GM06990 (cell line): Measurements from ENCODE around the gene TRIM65.
A peak's percentile ranks its signal among the peaks of the same experiment; 100 is the strongest.
"Not testable (repeated sequence)": the region's sequence is repeated elsewhere in the genome, so short reads cannot be mapped to it uniquely, and the experiment has no call there.

ENCODE experiments used
- DNase-seq: peaks from one replicate; pipeline ENCODE4 v3.0.0-alpha.2; 2011; ENCODE audit not compliant: insufficient read length; ENCODE audit errors: extremely low read depth
- H3K27me3 ChIP-seq: replicated peaks from 2 replicates; pipeline ENCODE4 v1.6.0; 2011; ENCODE audit warnings: low read length; ENCODE audit not compliant: control insufficient read depth, insufficient read depth
- H3K36me3 ChIP-seq: 2 replicates; pipeline ENCODE4 v1.5.1; 2011; ENCODE audit warnings: low read length; ENCODE audit not compliant: control insufficient read depth, insufficient read depth
- H3K4me3 ChIP-seq: replicated peaks from 2 replicates; pipeline ENCODE4 v1.5.1; 2011; ENCODE audit warnings: low read depth, mild to moderate bottlenecking, control low read depth, low read length
- TF ChIP-seq, protein P1 (sequence below): IDR thresholded peaks from 2 replicates; pipeline ENCODE4 v1.5.1; 2011; ENCODE audit warnings: low read length, control low read depth, mild to moderate bottlenecking, inconsistent platforms; ENCODE audit not compliant: insufficient read depth, poor library complexity, severe bottlenecking

Gene TRIM65

GRCh38 chr17:75888484-75888883 is 8.3 kb downstream of the TRIM65 start:
- DNase-seq, result no peak
- no peaks in the 10 kb centered on the region for H3K27me3 ChIP-seq
- TF ChIP-seq, protein P1, sequence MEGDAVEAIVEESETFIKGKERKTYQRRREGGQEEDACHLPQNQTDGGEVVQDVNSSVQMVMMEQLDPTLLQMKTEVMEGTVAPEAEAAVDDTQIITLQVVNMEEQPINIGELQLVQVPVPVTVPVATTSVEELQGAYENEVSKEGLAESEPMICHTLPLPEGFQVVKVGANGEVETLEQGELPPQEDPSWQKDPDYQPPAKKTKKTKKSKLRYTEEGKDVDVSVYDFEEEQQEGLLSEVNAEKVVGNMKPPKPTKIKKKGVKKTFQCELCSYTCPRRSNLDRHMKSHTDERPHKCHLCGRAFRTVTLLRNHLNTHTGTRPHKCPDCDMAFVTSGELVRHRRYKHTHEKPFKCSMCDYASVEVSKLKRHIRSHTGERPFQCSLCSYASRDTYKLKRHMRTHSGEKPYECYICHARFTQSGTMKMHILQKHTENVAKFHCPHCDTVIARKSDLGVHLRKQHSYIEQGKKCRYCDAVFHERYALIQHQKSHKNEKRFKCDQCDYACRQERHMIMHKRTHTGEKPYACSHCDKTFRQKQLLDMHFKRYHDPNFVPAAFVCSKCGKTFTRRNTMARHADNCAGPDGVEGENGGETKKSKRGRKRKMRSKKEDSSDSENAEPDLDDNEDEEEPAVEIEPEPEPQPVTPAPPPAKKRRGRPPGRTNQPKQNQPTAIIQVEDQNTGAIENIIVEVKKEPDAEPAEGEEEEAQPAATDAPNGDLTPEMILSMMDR, result no peak
- peaks cover 11% of the 10 kb centered on the region for H3K36me3 ChIP-seq
- H3K4me3 ChIP-seq, result no peak overlapping the region

GRCh38 chr17:75885860-75886259 is 10.9 kb downstream of the TRIM65 start:
- H3K36me3 ChIP-seq, H3K27me3 ChIP-seq, DNase-seq, H3K4me3 ChIP-seq: not testable (repeated sequence)

GRCh38 chr17:75885431-75885830 is 11.3 kb downstream of the TRIM65 start:
- no peaks in the 10 kb centered on the region for H3K27me3 ChIP-seq
- no peak for DNase-seq
- TF ChIP-seq, protein P1, result no peak
- no peaks in the 10 kb centered on the region; the same call in 1 of the 2 replicates for H3K36me3 ChIP-seq
- H3K4me3 ChIP-seq, result no peak overlapping the region

DNA sequence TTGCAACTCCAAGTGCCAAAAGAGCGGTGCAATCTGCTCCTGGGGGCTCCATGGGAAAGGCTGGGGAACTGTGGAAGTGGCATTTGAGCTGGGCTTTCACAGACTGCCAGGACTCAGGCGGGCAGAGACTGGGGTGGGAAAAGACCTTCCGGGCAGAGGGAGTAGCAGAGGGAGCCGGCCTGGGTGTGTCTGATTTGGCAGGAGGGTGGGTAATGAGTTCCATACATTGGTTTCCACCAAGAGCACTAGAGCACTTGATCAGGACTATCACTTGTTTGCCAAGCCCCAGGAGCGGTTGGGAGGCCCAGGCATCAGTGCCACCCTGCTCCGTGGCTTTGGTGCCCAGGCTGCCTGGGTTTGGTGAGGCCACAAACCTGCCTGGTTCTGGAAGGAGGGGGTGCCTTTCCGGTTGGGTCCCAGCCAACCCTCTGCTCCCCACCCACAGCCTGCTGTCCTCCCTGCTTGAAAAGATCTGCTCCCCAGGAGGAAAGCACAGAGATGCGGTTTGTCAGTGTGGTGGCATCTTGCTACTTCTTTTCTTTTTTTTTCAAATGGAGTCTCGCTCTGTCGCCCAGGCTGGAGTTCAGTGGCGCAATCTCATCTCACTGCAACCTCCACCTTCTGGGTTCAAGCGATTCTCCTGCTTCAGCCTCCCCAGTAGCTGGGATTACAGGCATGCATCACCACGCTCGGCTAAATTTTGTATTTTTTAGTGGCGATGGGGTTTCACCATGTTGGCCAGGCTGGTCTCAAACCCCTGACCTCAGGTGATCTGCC is 14.9 kb downstream of the TRIM65 start:
- Histone ChIP-seq H3K36me3 (no peaks in the 10 kb centered on the region), H3K27me3 (no peaks in the 10 kb centered on the region), H3K4me3 (no peak overlapping the region)
- TF ChIP-seq, protein P1, result no peak
- no peak for DNase-seq

- Histone ChIP-seq H3K36me3 (no peaks in the 10 kb centered on the region), H3K27me3 (no peaks in the 10 kb centered on the region), H3K4me3 (no peak overlapping the region)
- DNase-seq, result no peak
- TF ChIP-seq, protein P1, result no peak
These were observed 16.5 kb downstream of the TRIM65 start for GRCh38 chr17:75880266-75880665.

DNA sequence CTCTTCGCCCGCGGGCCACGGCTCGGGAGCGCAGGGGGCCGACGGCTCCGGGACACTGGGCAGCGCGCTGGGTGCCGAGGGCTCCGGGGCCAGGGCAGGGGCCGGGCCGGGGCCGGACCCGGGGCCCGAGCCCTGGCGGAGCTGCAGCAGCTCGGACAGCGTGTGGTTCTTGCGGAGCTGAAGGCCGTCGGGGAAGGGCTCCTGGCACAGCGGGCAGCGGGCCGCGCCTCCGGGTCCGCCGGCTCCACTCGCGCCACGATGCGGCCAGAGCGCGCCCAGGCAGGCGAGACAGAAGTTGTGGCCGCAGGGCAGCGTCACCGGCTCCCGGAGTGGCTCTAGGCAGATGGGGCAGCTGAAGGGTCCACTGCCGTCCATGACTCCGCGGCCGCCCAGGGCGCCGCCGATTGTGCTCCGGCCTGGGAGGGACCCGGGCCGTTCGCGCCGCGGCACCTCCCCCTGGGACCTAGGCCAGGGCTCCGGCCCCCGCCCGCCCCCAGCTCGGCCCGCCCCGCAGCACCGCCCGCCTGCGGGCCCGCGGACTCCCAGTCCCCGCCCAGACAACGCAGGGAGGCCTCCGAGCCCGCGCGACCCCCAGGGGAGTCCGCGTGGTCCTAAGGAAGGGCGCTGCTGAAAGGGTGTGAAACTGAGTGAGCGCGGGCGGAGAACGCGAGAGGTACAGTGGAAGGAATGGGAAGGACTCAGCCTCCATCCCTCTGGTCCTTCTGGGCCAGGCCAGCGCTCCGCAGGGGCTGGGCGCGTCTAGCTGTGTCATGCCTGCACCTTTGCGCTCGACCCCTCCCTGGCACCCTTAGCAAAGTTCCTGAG is 18.4 kb downstream of the TRIM65 start, which contains the start of gene TRIM47:
TSS of gene TRIM47 (minus strand) at position 408 of the 825 bp plus-strand sequence. CDS start at position 375, 33 bp downstream.
- TF ChIP-seq, protein P1, result no peak
- Histone ChIP-seq H3K27me3 (no peaks in the 10 kb centered on the region), H3K4me3 (peak within 1 kb of the TSS; percentile 58), H3K36me3 (no peaks in the 10 kb centered on the region)
- peak; percentile 59 for DNase-seq
